ENCODE measurements around the gene ATRNL1. TPM values are rescaled to one million over a fixed set of nuclear protein-coding genes. Genes with fewer than 3 reads are reported as not detected.
"Not testable (repeated sequence)": the region's sequence is repeated elsewhere in the genome, so short reads cannot be mapped to it uniquely, and the experiment has no call there.

Gene ATRNL1
- total RNA-seq, 6 experiments from 2014 or later = 0.08 to 0.23 (median 0.09) TPM; not detected in 3

GRCh38 chr10:115328331-115328730 is 235.2 kb downstream of the ATRNL1 start:
- H3K4me3 Mint-ChIP-seq = no peak overlapping the region
- no peak overlapping the region for H3K27ac Mint-ChIP-seq
- H3K9me3 Mint-ChIP-seq = peaks cover 31% of the 10 kb centered on the region
- TF ChIP-seq, protein P1, sequence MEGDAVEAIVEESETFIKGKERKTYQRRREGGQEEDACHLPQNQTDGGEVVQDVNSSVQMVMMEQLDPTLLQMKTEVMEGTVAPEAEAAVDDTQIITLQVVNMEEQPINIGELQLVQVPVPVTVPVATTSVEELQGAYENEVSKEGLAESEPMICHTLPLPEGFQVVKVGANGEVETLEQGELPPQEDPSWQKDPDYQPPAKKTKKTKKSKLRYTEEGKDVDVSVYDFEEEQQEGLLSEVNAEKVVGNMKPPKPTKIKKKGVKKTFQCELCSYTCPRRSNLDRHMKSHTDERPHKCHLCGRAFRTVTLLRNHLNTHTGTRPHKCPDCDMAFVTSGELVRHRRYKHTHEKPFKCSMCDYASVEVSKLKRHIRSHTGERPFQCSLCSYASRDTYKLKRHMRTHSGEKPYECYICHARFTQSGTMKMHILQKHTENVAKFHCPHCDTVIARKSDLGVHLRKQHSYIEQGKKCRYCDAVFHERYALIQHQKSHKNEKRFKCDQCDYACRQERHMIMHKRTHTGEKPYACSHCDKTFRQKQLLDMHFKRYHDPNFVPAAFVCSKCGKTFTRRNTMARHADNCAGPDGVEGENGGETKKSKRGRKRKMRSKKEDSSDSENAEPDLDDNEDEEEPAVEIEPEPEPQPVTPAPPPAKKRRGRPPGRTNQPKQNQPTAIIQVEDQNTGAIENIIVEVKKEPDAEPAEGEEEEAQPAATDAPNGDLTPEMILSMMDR (IDR thresholded peaks at IDR 0.05) = no peak
- no peaks in the 10 kb centered on the region for H3K4me1 Mint-ChIP-seq (ENCODE audit: low read depth)
- H3K36me3 Mint-ChIP-seq (ENCODE audit: low read depth) = no peaks in the 10 kb centered on the region; the same call in 1 of the 2 replicates
- DNase-seq = no peak
- H3K27me3 Mint-ChIP-seq (ENCODE audit: insufficient read depth) = peaks cover 1% of the 10 kb centered on the region

DNA sequence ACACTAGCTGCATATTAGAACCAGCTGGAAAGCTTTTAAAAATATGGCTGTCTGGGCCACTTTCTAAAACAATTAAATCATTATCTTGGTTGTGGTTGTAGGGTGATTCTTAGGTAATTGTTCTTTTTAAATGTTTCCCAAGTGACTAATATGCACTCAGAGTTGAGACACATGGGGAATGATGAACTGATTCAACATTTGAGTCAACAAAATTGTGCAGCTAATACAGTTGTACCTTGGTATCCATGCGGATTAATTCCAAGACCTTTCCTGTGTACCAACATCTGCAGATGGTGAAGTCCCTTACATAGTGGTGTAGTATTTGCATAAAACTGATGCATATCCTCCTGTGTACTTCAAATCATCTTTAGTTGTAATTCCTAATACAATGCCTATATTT is 242.2 kb downstream of the ATRNL1 start:
- Mint-ChIP-seq H3K4me1 (ENCODE audit: low read depth) (no peaks in the 10 kb centered on the region), H3K36me3 (ENCODE audit: low read depth) (no peaks in the 10 kb centered on the region), H3K27me3 (ENCODE audit: insufficient read depth) (no peaks in the 10 kb centered on the region; the same call in 1 of the 2 replicates), H3K4me3 (no peak overlapping the region), H3K27ac (no peak overlapping the region), H3K9me3 (peaks cover 16% of the 10 kb centered on the region)
- no peak for DNase-seq
- TF ChIP-seq, protein P1 (IDR thresholded peaks at IDR 0.05) = no peak

DNA sequence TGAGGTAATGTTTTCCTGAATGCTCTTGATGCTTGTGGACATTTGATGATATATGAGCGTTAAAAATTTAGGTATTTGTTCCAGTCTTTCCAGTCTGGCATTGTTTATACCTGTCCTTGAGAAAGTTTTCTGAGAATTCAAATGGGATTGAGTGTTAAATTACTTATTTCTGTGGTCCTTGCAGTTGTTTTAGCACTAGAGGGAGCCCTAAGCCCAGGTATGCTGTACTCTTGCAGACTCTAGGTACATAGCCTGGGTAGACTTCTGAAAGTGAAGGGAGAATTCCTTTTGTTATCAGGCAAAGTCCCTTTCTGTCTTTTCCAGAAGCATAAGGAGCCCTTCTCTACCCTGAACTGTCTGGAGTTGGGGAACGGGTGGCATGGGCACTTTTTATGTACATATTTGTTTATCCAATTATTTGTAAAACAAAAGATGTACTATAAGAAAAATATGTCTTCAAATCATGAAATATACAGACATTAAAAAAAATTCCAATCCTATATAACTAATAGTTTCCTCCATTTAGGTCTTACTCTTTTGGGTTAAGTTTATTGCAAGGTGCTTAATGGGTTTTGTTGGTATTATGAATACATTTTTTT is 262.1 kb downstream of the ATRNL1 start:
- peak; percentile 46 for DNase-seq
- H3K27ac Mint-ChIP-seq = no peak overlapping the region
- H3K4me3 Mint-ChIP-seq = no peak overlapping the region
- H3K9me3 Mint-ChIP-seq = no peaks in the 10 kb centered on the region; the same call in 1 of the 2 replicates
- H3K4me1 Mint-ChIP-seq (ENCODE audit: low read depth) = no peaks in the 10 kb centered on the region
- TF ChIP-seq, protein P1 (IDR thresholded peaks at IDR 0.05) = peak; percentile 79
- no peaks in the 10 kb centered on the region for H3K36me3 Mint-ChIP-seq (ENCODE audit: low read depth)
- no peaks in the 10 kb centered on the region; the same call in 1 of the 2 replicates for H3K27me3 Mint-ChIP-seq (ENCODE audit: insufficient read depth)

GRCh38 chr10:115367920-115368319 is 274.8 kb downstream of the ATRNL1 start:
- H3K4me3 Mint-ChIP-seq; H3K27me3 Mint-ChIP-seq (ENCODE audit: insufficient read depth); H3K27ac Mint-ChIP-seq; H3K4me1 Mint-ChIP-seq (ENCODE audit: low read depth); H3K36me3 Mint-ChIP-seq (ENCODE audit: low read depth); DNase-seq: not testable (repeated sequence)
- H3K9me3 Mint-ChIP-seq = peaks cover 32% of the 10 kb centered on the region

DNA sequence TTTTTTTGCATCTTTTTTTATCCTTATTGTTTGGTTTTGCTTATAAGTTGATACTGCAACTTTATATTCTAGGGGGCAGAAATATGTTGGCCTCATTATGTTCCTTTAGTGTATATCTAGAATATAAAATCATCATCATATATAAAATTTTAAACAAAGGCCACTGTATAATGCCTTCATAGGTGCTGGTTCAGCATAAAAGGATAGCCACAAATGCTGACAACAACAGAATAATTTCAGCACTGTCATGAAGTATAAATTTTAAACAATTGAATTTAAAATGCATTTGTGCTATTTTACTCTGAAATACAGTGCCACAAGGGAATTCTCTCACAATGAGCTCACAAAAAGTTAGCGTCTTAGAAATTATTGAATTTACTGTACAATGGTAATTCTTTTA is 285.9 kb downstream of the ATRNL1 start:
- H3K27me3 Mint-ChIP-seq (ENCODE audit: insufficient read depth) = peaks cover 2% of the 10 kb centered on the region; the same call in 1 of the 2 replicates
- no peak for DNase-seq
- H3K4me1 Mint-ChIP-seq (ENCODE audit: low read depth) = no peaks in the 10 kb centered on the region
- H3K36me3 Mint-ChIP-seq (ENCODE audit: low read depth) = no peaks in the 10 kb centered on the region
- TF ChIP-seq, protein P1 (IDR thresholded peaks at IDR 0.05) = no peak
- H3K9me3 Mint-ChIP-seq = peaks cover 34% of the 10 kb centered on the region
- H3K27ac Mint-ChIP-seq = no peak overlapping the region
- H3K4me3 Mint-ChIP-seq = no peak overlapping the region

DNA sequence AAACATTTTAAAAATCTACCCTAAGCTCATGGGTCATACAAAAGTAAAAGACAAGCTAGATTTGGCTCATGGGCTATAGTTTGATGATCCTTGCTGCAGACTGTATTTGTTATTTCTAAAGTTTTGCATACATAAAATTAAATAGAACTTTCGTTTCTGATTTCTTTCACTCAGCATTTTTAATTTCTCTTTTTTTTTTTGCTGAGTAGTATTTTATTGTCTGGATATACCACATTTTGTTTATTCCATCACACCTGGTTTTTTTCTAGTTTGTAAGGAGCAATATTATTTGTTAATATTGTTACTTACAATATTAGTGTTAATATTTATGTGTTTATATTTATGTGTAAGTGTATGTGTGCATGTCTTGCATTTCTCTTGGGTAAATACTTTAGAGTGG is 291.5 kb downstream of the ATRNL1 start:
- Mint-ChIP-seq H3K4me3 (no peak overlapping the region), H3K27ac (no peak overlapping the region), H3K36me3 (ENCODE audit: low read depth) (no peaks in the 10 kb centered on the region), H3K9me3 (peaks cover 32% of the 10 kb centered on the region), H3K4me1 (ENCODE audit: low read depth) (no peaks in the 10 kb centered on the region), H3K27me3 (ENCODE audit: insufficient read depth) (no peaks in the 10 kb centered on the region)
- no peak for DNase-seq
- TF ChIP-seq, protein P1 (IDR thresholded peaks at IDR 0.05) = no peak

Measured in HFFc6 (cell line).